H1 (cell line): Measurements from ENCODE around the gene PSD. TPM values are rescaled to one million over a fixed set of nuclear protein-coding genes. Genes with fewer than 3 reads are reported as not detected.

Experiments used
- CTCF ChIA-PET: fragments of 300-600 bp; sonication (Branson Sonifier 250); formaldehyde crosslinking; loops from one replicate; lab custom pipeline; 2021; ENCODE audit not compliant: partially characterized antibody; lab: Charles Lee
- POLR2A ChIA-PET: fragments of 300-600 bp; sonication (Branson Sonifier 250); formaldehyde crosslinking; loops from one replicate; lab custom pipeline; 2021; ENCODE audit warnings: inconsistent platforms; ENCODE audit not compliant: partially characterized antibody; lab: Charles Lee
- DNase-seq, 2 experiments: peaks; one replicate each; pipeline versions ENCODE4 v3.0.0 to v3.0.0-alpha.2; 2010 to 2022; ENCODE audit warnings: low spot score in 2 of 2, low read depth in 1 of 2, mixed read lengths in 1 of 2
- FAIRE-seq: peaks from 2 replicates; lab custom pipeline; 2011; peaks lifted over from hg19 to GRCh38; lab: Jason Lieb, UNC
- H2AFZ ChIP-seq: 2 replicates; pipeline ENCODE4 v1.8.1; 2012; ENCODE audit warnings: low read length, inconsistent platforms
- H2AK5ac ChIP-seq: 2 replicates; pipeline ENCODE4 v1.6.1; 2013; ENCODE audit warnings: low read depth, low read length
- H2BK120ac ChIP-seq: replicated peaks from 2 replicates; pipeline ENCODE3; 2013; ENCODE audit warnings: low read depth, low read length, inconsistent platforms
- H2BK12ac ChIP-seq: 2 replicates; pipeline ENCODE4 v1.6.1; 2013; ENCODE audit warnings: low read depth, low read length
- H2BK15ac ChIP-seq: 2 replicates; pipeline ENCODE4 v1.6.1; 2013; ENCODE audit warnings: low read length
- H2BK20ac ChIP-seq: 2 replicates; pipeline ENCODE4 v1.6.1; 2013; ENCODE audit warnings: low read length
- H2BK5ac ChIP-seq: 2 replicates; pipeline ENCODE4 v1.6.1; 2013; ENCODE audit warnings: low read depth, low read length
- H3K14ac ChIP-seq: 2 replicates; pipeline ENCODE4 v1.6.1; 2013; ENCODE audit warnings: inconsistent platforms; ENCODE audit not compliant: insufficient read length
- H3K18ac ChIP-seq: 2 replicates; pipeline ENCODE4 v1.6.1; 2013; ENCODE audit warnings: low read length; ENCODE audit errors: extremely low read depth
- H3K23ac ChIP-seq: 2 replicates; pipeline ENCODE4 v1.6.1; 2013; ENCODE audit warnings: inconsistent platforms; ENCODE audit not compliant: insufficient read length
- H3K23me2 ChIP-seq: 2 replicates; pipeline ENCODE4 v1.6.1; 2013; ENCODE audit warnings: low read depth, low read length
- H3K27ac ChIP-seq: 2 replicates; pipeline ENCODE4 v1.6.1; 2011; ENCODE audit warnings: low read depth, low read length, inconsistent platforms
- H3K27me3 ChIP-seq, 4 experiments: replicated peaks in 1 of 4; 1 replicate in 1 of 4; 2 replicates in 3 of 4; pipeline versions ENCODE4 v1.6.1 to v1.8.1; 2011 to 2013; ENCODE audit warnings: low read length in 3 of 4, mild to moderate bottlenecking in 3 of 4, inconsistent platforms in 2 of 4, mixed read lengths in 2 of 4, moderate library complexity in 1 of 4; ENCODE audit not compliant: control insufficient read depth in 3 of 4, insufficient read depth in 3 of 4; ENCODE audit errors: extremely low read depth in 1 of 4
- H3K36me3 ChIP-seq, 4 experiments: 2 replicates each; pipeline versions ENCODE4 v1.6.1 to v1.8.1; 2011 to 2013; ENCODE audit warnings: mild to moderate bottlenecking in 4 of 4, low read length in 3 of 4, moderate library complexity in 2 of 4, control low read depth in 1 of 4, inconsistent platforms in 1 of 4; ENCODE audit not compliant: insufficient read depth in 4 of 4, control insufficient read depth in 2 of 4
- H3K4ac ChIP-seq: replicated peaks from 2 replicates; pipeline ENCODE3; 2013; ENCODE audit warnings: low read length, low read depth, mixed read lengths, inconsistent platforms; ENCODE audit not compliant: insufficient read length
- H3K4me1 ChIP-seq, 4 experiments: replicated peaks in 1 of 4; 1 replicate in 1 of 4; 2 replicates in 3 of 4; pipeline versions ENCODE4 v1.6.1 to v1.8.1; 2011 to 2013; ENCODE audit warnings: low read length in 3 of 4, inconsistent platforms in 2 of 4, mixed read lengths in 1 of 4; ENCODE audit not compliant: insufficient read depth in 4 of 4, control insufficient read depth in 3 of 4
- H3K4me2 ChIP-seq, 2 experiments: 2 replicates each; pipeline versions ENCODE4 v1.6.1 to v1.8.1; 2011 to 2013; ENCODE audit warnings: low read depth in 2 of 2, low read length in 2 of 2, control low read depth in 1 of 2, inconsistent platforms in 1 of 2, mild to moderate bottlenecking in 1 of 2; ENCODE audit not compliant: insufficient read depth in 1 of 2
- H3K4me3 ChIP-seq, 4 experiments: fragments of 200-600, 300-600 bp in 1 of 4; sonication (generic), shearing (Covaris generic), sonication (Bioruptor Twin) in 1 of 4; 2 replicates each; pipeline versions ENCODE4 v1.5.1 to v1.8.1; 2011 to 2016; ENCODE audit warnings: low read length in 4 of 4, low read depth in 3 of 4, control low read depth in 2 of 4, inconsistent platforms in 2 of 4, mild to moderate bottlenecking in 2 of 4, mixed read lengths in 1 of 4, moderate library complexity in 1 of 4; ENCODE audit not compliant: insufficient read depth in 2 of 4; ENCODE audit errors: extremely low read depth in 1 of 4
- H3K56ac ChIP-seq: replicated peaks from 2 replicates; pipeline ENCODE3; 2013; ENCODE audit warnings: low read depth, mild to moderate bottlenecking, mixed read lengths, low read length, inconsistent platforms; ENCODE audit not compliant: insufficient read length
- H3K79me1 ChIP-seq: 2 replicates; pipeline ENCODE4 v1.6.1; 2013; ENCODE audit warnings: low read depth, low read length, control low read depth
- H3K79me2 ChIP-seq, 2 experiments: 2 replicates each; pipeline versions ENCODE4 v1.6.1 to v1.8.1; 2012 to 2013; ENCODE audit warnings: low read length in 2 of 2, mild to moderate bottlenecking in 2 of 2, inconsistent platforms in 1 of 2; ENCODE audit not compliant: insufficient read depth in 2 of 2, control insufficient read depth in 1 of 2
- H3K9ac ChIP-seq, 4 experiments: replicated peaks in 1 of 4; 1 replicate in 1 of 4; 2 replicates in 3 of 4; pipeline versions ENCODE4 v1.6.1 to v1.8.1; 2011 to 2013; ENCODE audit warnings: low read depth in 3 of 4, low read length in 3 of 4, control low read depth in 2 of 4, mild to moderate bottlenecking in 2 of 4, moderate library complexity in 2 of 4, inconsistent platforms in 1 of 4; ENCODE audit errors: extremely low read depth in 1 of 4
- H3K9me3 ChIP-seq, 2 experiments: 2 replicates each; pipeline versions ENCODE4 v1.6.1 to v1.8.1; 2012 to 2013; ENCODE audit warnings: mild to moderate bottlenecking in 2 of 2, moderate library complexity in 2 of 2, control low read depth in 1 of 2, inconsistent platforms in 1 of 2, low read depth in 1 of 2, low read length in 1 of 2, mixed read lengths in 1 of 2; ENCODE audit not compliant: insufficient read depth in 2 of 2
- H4K20me1 ChIP-seq, 2 experiments: replicated peaks in 1 of 2; 2 replicates each; pipeline versions ENCODE3 to v1.8.1; 2011 to 2013; ENCODE audit warnings: inconsistent platforms in 2 of 2, low read length in 2 of 2, mild to moderate bottlenecking in 1 of 2; ENCODE audit not compliant: insufficient read depth in 2 of 2, control insufficient read depth in 1 of 2
- H4K5ac ChIP-seq: 2 replicates; pipeline ENCODE4 v1.6.1; 2013; ENCODE audit warnings: low read length, low read depth, mixed read lengths, inconsistent platforms; ENCODE audit not compliant: insufficient read length
- H4K8ac ChIP-seq: 2 replicates; pipeline ENCODE4 v1.8.0; 2013; ENCODE audit warnings: mild to moderate bottlenecking, moderate library complexity, low read length, inconsistent platforms; ENCODE audit not compliant: insufficient read depth; ENCODE audit errors: extremely low read depth
- H4K91ac ChIP-seq: replicated peaks from 2 replicates; pipeline ENCODE3; 2013; ENCODE audit warnings: low read length, mixed read lengths, inconsistent platforms; ENCODE audit not compliant: insufficient read length
- KDM4A ChIP-seq: IDR thresholded peaks from one replicate; pipeline ENCODE4 v1.7.1; 2012; ENCODE audit warnings: low read depth, mild to moderate bottlenecking, moderate library complexity, low read length, inconsistent platforms; ENCODE audit not compliant: severe bottlenecking
- SAP30 ChIP-seq: fragments of 300-600 bp; sonication (generic); IDR thresholded peaks from 2 replicates; pipeline ENCODE4 v1.7.1; 2012; ENCODE audit warnings: low read length, moderate library complexity, mild to moderate bottlenecking, inconsistent platforms; ENCODE audit not compliant: insufficient read depth, insufficient replicate concordance
- WGBS, 2 experiments: shearing (Covaris generic) in 1 of 2; methylation state at CpG; one replicate each; pipeline versions ENCODE4 v1.1.6 to v1.1.7; 2013 to 2015; ENCODE audit warnings: low lambda C conversion rate in 2 of 2, mixed read lengths in 2 of 2, inconsistent platforms in 1 of 2, low coverage in 1 of 2, missing lambda C conversion rate in 1 of 2; ENCODE audit not compliant: insufficient replicate concordance in 2 of 2, insufficient coverage in 1 of 2, insufficient read length in 1 of 2; ENCODE audit errors: extremely low coverage in 1 of 2, missing lambda C conversion rate in 1 of 2; 5-methylcytosine and 5-hydroxymethylcytosine counted together
- polyA plus RNA-seq, 7 experiments: library from polyadenylated mRNA; depleted of rRNA in 3 of 7; stranded (reverse) in 5 of 7; unstranded in 2 of 7; fragments of >200 nt in 5 of 7; fragments of 200-250 nt in 2 of 7; gene quantifications; 1 replicate in 5 of 7; 2 replicates in 1 of 7; 4 replicates in 1 of 7; pipeline versions ENCODE4 v1.2.1 to v1.2.3, GENCODE V29; 2011 to 2013; ENCODE audit warnings: missing spikeins in 2 of 7, mixed read lengths in 2 of 7
- total RNA-seq: library from RNA; stranded (reverse); fragmentation: NEBNext Ultra II Directional; extraction: Animal tissue kit (Norgen Biotek cat#: 25700); gene quantifications from 2 replicates; pipeline ENCODE4 v1.2.1, GENCODE V29; 2021

PSD gene
- total and polyA plus RNA-seq, 2 of the 8 experiments (the other 6 are each of a cell fraction or from before 2014, with no cell fraction given), result 5.4 to 6.0 TPM

DNA sequence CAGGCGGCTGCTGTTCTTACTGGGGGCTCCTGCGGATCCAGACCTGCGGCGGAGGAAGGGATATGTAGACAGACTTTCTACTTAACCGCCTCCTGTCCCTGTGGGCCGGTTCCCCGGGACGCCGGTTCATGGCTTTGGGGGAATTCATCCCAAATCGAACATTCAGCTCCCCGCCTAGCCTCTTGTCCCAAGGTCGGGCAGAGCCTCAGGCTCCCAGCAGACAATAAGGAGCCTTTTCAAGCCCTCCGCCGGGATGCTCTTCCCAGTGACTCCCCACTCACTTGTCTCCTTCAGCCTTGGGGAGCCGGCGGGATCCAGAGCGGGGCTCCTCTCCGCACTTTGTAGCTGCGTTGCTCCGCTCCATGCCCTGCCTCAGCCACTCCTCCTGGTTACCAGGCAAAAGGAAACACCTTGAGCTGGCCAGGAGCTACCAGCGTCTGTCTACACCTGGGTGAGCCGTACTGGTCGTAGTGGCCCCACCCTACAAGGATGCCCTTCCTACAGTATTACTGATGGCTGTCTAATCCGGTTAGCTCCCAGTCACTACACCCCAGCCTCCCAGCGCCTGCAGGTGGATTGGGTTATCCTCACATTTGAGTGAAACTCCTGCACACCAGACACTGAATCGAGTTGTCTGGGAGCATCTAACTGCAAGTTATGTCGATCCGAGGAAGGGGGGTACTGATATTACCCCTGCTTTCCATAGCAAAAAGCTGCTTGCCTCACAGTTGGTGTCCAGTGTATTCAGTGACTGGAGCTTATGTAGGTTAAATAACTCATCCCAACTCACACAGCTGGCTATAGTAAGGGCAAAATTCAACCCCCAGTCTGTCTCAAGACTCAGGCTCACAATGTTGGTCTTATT is 32.8 kb upstream of the PSD start, which contains the start of gene C10orf95:
TSS of gene C10orf95 (minus strand) at position 439 of the 865 bp plus-strand sequence. CDS start 450 bp downstream, outside the sequence.
- no peaks in the 10 kb centered on the region for H3K9me3 ChIP-seq
- peaks cover 9% of the 10 kb centered on the region for H3K23me2 ChIP-seq
- H4K8ac ChIP-seq, result peak within 1 kb of the TSS; percentile 89
- H3K27ac ChIP-seq, result peak within 1 kb of the TSS; percentile 72; the same call in 1 of the 2 replicates
- CTCF ChIA-PET, result interaction anchor here (0.9 to 5.0 kb wide), 24 partner anchors 11 to 379 kb away, joined by 3 to 38 read pairs (median 4); partner anchors contain the start of genes ACTR1A, CUEDC2 and FBXL15
- no peak for TF ChIP-seq KDM4A
- peak; percentile 68 for TF ChIP-seq SAP30
- POLR2A ChIA-PET, result interaction anchor here (0.7 to 6.7 kb wide), 15 partner anchors 8 to 208 kb away, joined by 3 to 75 read pairs (median 4); partner anchors contain the start of genes ACTR1A, CUEDC2 and FBXL15
- H3K79me2 ChIP-seq, result peaks cover 0 to 18% of the 10 kb centered on the region in 2 experiments; a peak in 2 of 4 replicates
- peak within 1 kb of the TSS; percentile 99 to 100 for H3K4me2 ChIP-seq
- H3K23ac ChIP-seq, result no peak within 1 kb of the TSS
- H3K27me3 ChIP-seq, result no peaks in the 10 kb centered on the region
- no peak within 1 kb of the TSS for H2AFZ ChIP-seq
- H3K4ac ChIP-seq, result no peak within 1 kb of the TSS
- 0 out of 2 replicates have a peak within 1 kb of the TSS, but pooled peaks have one; percentile 2 for H2BK12ac ChIP-seq
- H2AK5ac ChIP-seq, result no peak within 1 kb of the TSS
- peaks cover 0 to 2% of the 10 kb centered on the region in 2 experiments for H4K20me1 ChIP-seq
- peak within 1 kb of the TSS; percentile 87 to 99 (median 98) for H3K4me3 ChIP-seq
- H4K91ac ChIP-seq, result no peak within 1 kb of the TSS
- peaks cover 0 to 33% (median 5%) of the 10 kb centered on the region in 4 experiments; a peak in 5 of 8 replicates for H3K36me3 ChIP-seq
- peak within 1 kb of the TSS; percentile 25 to 96 (median 72) for H3K9ac ChIP-seq
- H2BK120ac ChIP-seq, result no peak within 1 kb of the TSS
- peaks cover 5 to 27% (median 18%) of the 10 kb centered on the region in 4 experiments for H3K4me1 ChIP-seq
- peaks cover 3% of the 10 kb centered on the region; the same call in 1 of the 2 replicates for H3K79me1 ChIP-seq
- no peak for FAIRE-seq
- peak within 1 kb of the TSS; percentile 99; the same call in 1 of the 2 replicates for H3K18ac ChIP-seq
- H3K56ac ChIP-seq, result peak within 1 kb of the TSS; percentile 30
- no peak within 1 kb of the TSS for H3K14ac ChIP-seq
- WGBS, 2 experiments, result 38% methylated on average over 24 of the region's 28 CpGs; no CpG with 5 or more reads in 1 of the 2 experiments
- DNase-seq, result no peak
- H2BK5ac ChIP-seq, result peak within 1 kb of the TSS; percentile 96; the same call in 1 of the 2 replicates
- H4K5ac ChIP-seq, result no peak within 1 kb of the TSS
- no peak within 1 kb of the TSS for H2BK20ac ChIP-seq
- no peak within 1 kb of the TSS for H2BK15ac ChIP-seq
